Liver (tissue), 9 donors: ENCODE results near the gene ZNF160. TPM values are rescaled to one million over a fixed set of nuclear protein-coding genes. Genes with fewer than 3 reads are reported as not detected.

Experiments used
- DNase-seq: peaks from one replicate; pipeline ENCODE4 v3.0.0-alpha.2; 2017; ENCODE audit warnings: low spot score
- H3K27ac ChIP-seq, 2 donors: one replicate each; pipeline ENCODE4 v1.7.0; 2013; ENCODE audit warnings: inconsistent platforms in 2 of 2, low read length in 2 of 2, control low read depth in 1 of 2, low read depth in 1 of 2, mild to moderate bottlenecking in 1 of 2
- H3K27me3 ChIP-seq, 4 donors: one replicate each; pipeline versions ENCODE4 v1.6.1 to v1.7.0; 2013; ENCODE audit warnings: low read length in 3 of 4, inconsistent platforms in 1 of 4, mild to moderate bottlenecking in 1 of 4, moderate library complexity in 1 of 4; ENCODE audit not compliant: control insufficient read depth in 4 of 4, insufficient read depth in 4 of 4
- H3K36me3 ChIP-seq, 4 donors: one replicate each; pipeline versions ENCODE4 v1.6.1 to v1.7.0; 2013; ENCODE audit warnings: low read length in 3 of 4, mild to moderate bottlenecking in 3 of 4, low read depth in 1 of 4, moderate library complexity in 1 of 4; ENCODE audit not compliant: control insufficient read depth in 4 of 4, insufficient read depth in 3 of 4
- H3K4me1 ChIP-seq, 4 donors: one replicate each; pipeline versions ENCODE4 v1.6.1 to v1.7.0; 2013; ENCODE audit warnings: low read length in 3 of 4, mild to moderate bottlenecking in 3 of 4, moderate library complexity in 1 of 4; ENCODE audit not compliant: control insufficient read depth in 4 of 4, insufficient read depth in 4 of 4
- H3K4me3 ChIP-seq, 3 donors: one replicate each; pipeline versions ENCODE4 v1.6.1 to v1.7.0; 2013; ENCODE audit warnings: low read length in 3 of 3, control low read depth in 1 of 3, low read depth in 1 of 3, mild to moderate bottlenecking in 1 of 3
- H3K9ac ChIP-seq, 2 donors: one replicate each; pipeline ENCODE4 v1.7.0; 2013; ENCODE audit warnings: low read length in 2 of 2, mild to moderate bottlenecking in 2 of 2, moderate library complexity in 2 of 2, control low read depth in 1 of 2, low read depth in 1 of 2
- H3K9me3 ChIP-seq, 4 donors: one replicate each; pipeline versions ENCODE4 v1.6.1 to v1.7.0; 2013; ENCODE audit warnings: low read length in 3 of 4; ENCODE audit not compliant: control insufficient read depth in 4 of 4
- EGR1 ChIP-seq, 2 donors: IDR thresholded peaks; 2 replicates each; pipeline ENCODE4 v1.6.1; 2016 to 2018; ENCODE audit warnings: antibody characterized with exemption in 2 of 2, low read depth in 2 of 2
- FOXA1 ChIP-seq: IDR thresholded peaks from 2 replicates; pipeline ENCODE4 v1.6.1; 2016; ENCODE audit warnings: antibody characterized with exemption
- FOXA2 ChIP-seq: IDR thresholded peaks from 2 replicates; pipeline ENCODE4 v1.6.1; 2016; ENCODE audit warnings: antibody characterized with exemption
- GABPA ChIP-seq, 2 donors: IDR thresholded peaks in 1 of 2; conservative IDR thresholded peaks in 1 of 2; 2 replicates each; pipeline ENCODE4 v1.6.1; 2016; ENCODE audit warnings: antibody characterized with exemption in 2 of 2, mild to moderate bottlenecking in 1 of 2, moderate library complexity in 1 of 2
- HNF4G ChIP-seq: IDR thresholded peaks from 2 replicates; pipeline ENCODE4 v1.6.1; 2016; ENCODE audit warnings: antibody characterized with exemption
- JUND ChIP-seq, 2 donors: IDR thresholded peaks; 2 replicates each; pipeline ENCODE4 v1.6.1; 2016; ENCODE audit warnings: antibody characterized with exemption in 2 of 2
- NR2F2 ChIP-seq: IDR thresholded peaks from 2 replicates; pipeline ENCODE4 v1.6.1; 2016; ENCODE audit warnings: antibody characterized with exemption
- RAD21 ChIP-seq, 2 donors: IDR thresholded peaks; 2 replicates each; pipeline ENCODE4 v1.6.1; 2016; ENCODE audit warnings: antibody characterized with exemption in 2 of 2, mild to moderate bottlenecking in 2 of 2
- RXRA ChIP-seq, 2 donors: IDR thresholded peaks; 2 replicates each; pipeline ENCODE4 v1.6.1; 2017 to 2018; ENCODE audit warnings: antibody characterized with exemption in 2 of 2, mild to moderate bottlenecking in 1 of 2
- TAF1 ChIP-seq: conservative IDR thresholded peaks from 2 replicates; pipeline ENCODE4 v1.6.1; 2016; ENCODE audit warnings: antibody characterized with exemption, mild to moderate bottlenecking
- YY1 ChIP-seq: IDR thresholded peaks from 2 replicates; pipeline ENCODE4 v1.6.1; 2016; ENCODE audit warnings: antibody characterized with exemption, mild to moderate bottlenecking
- WGBS: extraction: QIAGEN DNeasy Blood & Tissue Kit; methylation state at CpG from one replicate; pipeline ENCODE4 v1.1.7; 2013; 5-methylcytosine and 5-hydroxymethylcytosine counted together
- polyA plus RNA-seq, 2 donors: library from polyadenylated mRNA; stranded (reverse) in 1 of 2; unstranded in 1 of 2; fragments of 200-250 nt in 1 of 2; fragments of >200 nt in 1 of 2; fragmentation: Nextera tagmentation in 1 of 2; extraction: Ambion mirVana in 1 of 2; gene quantifications; one replicate each; pipeline versions ENCODE4 v1.2.1 to v1.2.3, GENCODE V29; 2013 to 2015
- total RNA-seq, 2 donors: library from RNA; depleted of rRNA; stranded (reverse); fragments of >200 nt; gene quantifications; one replicate each; pipeline ENCODE4 v1.2.3, GENCODE V29; 2014
- TF ChIP-seq, protein P1 (sequence below): IDR thresholded peaks from 2 replicates; pipeline ENCODE4 v1.6.1; 2016; ENCODE audit warnings: antibody characterized with exemption, mild to moderate bottlenecking
- TF ChIP-seq, protein P2 (sequence below): IDR thresholded peaks from 2 replicates; pipeline ENCODE4 v1.6.1; 2016; ENCODE audit warnings: antibody characterized with exemption
- TF ChIP-seq, protein P3 (sequence below): IDR thresholded peaks from 2 replicates; pipeline ENCODE4 v1.6.1; 2016; ENCODE audit warnings: antibody characterized with exemption
- TF ChIP-seq, protein P4 (sequence below): fragments of 150-350 bp; IDR thresholded peaks from 2 replicates; pipeline ENCODE4 v1.5.1; 2017; ENCODE audit warnings: improper control_type of control experiment, low read depth, low read length; ENCODE audit not compliant: missing input control
- TF ChIP-seq, protein P5 (sequence below): IDR thresholded peaks from 2 replicates; pipeline ENCODE4 v1.6.1; 2016; ENCODE audit warnings: antibody characterized with exemption
- donor health status: healthy.
- donor health status: healthy.
- donor health status: healthy.
- donor health status: healthy.
- donor health status: healthy.

The ZNF160 gene
- total and polyA plus RNA-seq, 4 donors = 6.3 to 30.1 (median 8.0) TPM

DNA sequence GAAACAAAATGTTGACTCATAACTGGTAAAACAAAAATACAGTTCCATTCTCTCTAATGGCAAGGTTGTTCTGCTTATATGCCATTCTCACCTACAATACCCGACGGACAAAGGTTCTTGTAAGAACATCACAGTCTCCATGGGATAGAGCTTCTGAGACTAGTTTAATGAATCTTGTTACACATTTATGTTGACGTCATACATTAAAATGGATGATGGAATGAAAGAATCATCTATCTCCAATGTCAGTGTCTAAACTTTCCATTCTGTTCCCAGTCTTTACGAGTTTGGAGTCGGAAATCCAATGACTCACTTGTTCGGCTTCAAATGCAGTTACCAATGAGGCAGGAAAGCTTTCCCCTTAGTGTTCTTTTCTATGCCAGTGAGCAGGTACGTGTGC is 17.7 kb downstream of the ZNF160 start:
- Histone ChIP-seq H3K9me3 (peaks cover 2 to 7% (median 4%) of the 10 kb centered on the region in 4 donors), H3K27me3 (no peaks in the 10 kb centered on the region), H3K4me1 (no peaks in the 10 kb centered on the region), H3K4me3 (peak overlapping the region in 1 of 3 donors; percentile 30), H3K36me3 (peaks cover 0 to 67% (median 25%) of the 10 kb centered on the region in 4 donors), H3K27ac (no peak overlapping the region), H3K9ac (no peak overlapping the region)
- DNase-seq = no peak
- TF ChIP-seq GABPA (IDR thresholded peaks at IDR 0.05 in 1 of 2, conservative IDR thresholded peaks at IDR 0.05 in 1 of 2) (no peak), RAD21 (IDR thresholded peaks at IDR 0.05) (no peak), RXRA (IDR thresholded peaks at IDR 0.05) (no peak), YY1 (no peak), EGR1 (IDR thresholded peaks at IDR 0.05; ENCODE audit: low read depth in 2 of 2) (no peak), FOXA1 (no peak), TAF1 (no peak), HNF4G (no peak), JUND (IDR thresholded peaks at IDR 0.05) (no peak), NR2F2 (no peak), FOXA2 (no peak)
- TF ChIP-seq, protein P1, sequence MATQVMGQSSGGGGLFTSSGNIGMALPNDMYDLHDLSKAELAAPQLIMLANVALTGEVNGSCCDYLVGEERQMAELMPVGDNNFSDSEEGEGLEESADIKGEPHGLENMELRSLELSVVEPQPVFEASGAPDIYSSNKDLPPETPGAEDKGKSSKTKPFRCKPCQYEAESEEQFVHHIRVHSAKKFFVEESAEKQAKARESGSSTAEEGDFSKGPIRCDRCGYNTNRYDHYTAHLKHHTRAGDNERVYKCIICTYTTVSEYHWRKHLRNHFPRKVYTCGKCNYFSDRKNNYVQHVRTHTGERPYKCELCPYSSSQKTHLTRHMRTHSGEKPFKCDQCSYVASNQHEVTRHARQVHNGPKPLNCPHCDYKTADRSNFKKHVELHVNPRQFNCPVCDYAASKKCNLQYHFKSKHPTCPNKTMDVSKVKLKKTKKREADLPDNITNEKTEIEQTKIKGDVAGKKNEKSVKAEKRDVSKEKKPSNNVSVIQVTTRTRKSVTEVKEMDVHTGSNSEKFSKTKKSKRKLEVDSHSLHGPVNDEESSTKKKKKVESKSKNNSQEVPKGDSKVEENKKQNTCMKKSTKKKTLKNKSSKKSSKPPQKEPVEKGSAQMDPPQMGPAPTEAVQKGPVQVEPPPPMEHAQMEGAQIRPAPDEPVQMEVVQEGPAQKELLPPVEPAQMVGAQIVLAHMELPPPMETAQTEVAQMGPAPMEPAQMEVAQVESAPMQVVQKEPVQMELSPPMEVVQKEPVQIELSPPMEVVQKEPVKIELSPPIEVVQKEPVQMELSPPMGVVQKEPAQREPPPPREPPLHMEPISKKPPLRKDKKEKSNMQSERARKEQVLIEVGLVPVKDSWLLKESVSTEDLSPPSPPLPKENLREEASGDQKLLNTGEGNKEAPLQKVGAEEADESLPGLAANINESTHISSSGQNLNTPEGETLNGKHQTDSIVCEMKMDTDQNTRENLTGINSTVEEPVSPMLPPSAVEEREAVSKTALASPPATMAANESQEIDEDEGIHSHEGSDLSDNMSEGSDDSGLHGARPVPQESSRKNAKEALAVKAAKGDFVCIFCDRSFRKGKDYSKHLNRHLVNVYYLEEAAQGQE = no peak
- TF ChIP-seq, protein P2, sequence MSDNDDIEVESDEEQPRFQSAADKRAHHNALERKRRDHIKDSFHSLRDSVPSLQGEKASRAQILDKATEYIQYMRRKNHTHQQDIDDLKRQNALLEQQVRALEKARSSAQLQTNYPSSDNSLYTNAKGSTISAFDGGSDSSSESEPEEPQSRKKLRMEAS = no peak
- TF ChIP-seq, protein P3, sequence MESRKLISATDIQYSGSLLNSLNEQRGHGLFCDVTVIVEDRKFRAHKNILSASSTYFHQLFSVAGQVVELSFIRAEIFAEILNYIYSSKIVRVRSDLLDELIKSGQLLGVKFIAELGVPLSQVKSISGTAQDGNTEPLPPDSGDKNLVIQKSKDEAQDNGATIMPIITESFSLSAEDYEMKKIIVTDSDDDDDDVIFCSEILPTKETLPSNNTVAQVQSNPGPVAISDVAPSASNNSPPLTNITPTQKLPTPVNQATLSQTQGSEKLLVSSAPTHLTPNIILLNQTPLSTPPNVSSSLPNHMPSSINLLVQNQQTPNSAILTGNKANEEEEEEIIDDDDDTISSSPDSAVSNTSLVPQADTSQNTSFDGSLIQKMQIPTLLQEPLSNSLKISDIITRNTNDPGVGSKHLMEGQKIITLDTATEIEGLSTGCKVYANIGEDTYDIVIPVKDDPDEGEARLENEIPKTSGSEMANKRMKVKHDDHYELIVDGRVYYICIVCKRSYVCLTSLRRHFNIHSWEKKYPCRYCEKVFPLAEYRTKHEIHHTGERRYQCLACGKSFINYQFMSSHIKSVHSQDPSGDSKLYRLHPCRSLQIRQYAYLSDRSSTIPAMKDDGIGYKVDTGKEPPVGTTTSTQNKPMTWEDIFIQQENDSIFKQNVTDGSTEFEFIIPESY = no peak
- TF ChIP-seq, protein P4, sequence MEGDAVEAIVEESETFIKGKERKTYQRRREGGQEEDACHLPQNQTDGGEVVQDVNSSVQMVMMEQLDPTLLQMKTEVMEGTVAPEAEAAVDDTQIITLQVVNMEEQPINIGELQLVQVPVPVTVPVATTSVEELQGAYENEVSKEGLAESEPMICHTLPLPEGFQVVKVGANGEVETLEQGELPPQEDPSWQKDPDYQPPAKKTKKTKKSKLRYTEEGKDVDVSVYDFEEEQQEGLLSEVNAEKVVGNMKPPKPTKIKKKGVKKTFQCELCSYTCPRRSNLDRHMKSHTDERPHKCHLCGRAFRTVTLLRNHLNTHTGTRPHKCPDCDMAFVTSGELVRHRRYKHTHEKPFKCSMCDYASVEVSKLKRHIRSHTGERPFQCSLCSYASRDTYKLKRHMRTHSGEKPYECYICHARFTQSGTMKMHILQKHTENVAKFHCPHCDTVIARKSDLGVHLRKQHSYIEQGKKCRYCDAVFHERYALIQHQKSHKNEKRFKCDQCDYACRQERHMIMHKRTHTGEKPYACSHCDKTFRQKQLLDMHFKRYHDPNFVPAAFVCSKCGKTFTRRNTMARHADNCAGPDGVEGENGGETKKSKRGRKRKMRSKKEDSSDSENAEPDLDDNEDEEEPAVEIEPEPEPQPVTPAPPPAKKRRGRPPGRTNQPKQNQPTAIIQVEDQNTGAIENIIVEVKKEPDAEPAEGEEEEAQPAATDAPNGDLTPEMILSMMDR = no peak
- WGBS = 94% methylated on average over 7 of the region's 7 CpGs

DNA sequence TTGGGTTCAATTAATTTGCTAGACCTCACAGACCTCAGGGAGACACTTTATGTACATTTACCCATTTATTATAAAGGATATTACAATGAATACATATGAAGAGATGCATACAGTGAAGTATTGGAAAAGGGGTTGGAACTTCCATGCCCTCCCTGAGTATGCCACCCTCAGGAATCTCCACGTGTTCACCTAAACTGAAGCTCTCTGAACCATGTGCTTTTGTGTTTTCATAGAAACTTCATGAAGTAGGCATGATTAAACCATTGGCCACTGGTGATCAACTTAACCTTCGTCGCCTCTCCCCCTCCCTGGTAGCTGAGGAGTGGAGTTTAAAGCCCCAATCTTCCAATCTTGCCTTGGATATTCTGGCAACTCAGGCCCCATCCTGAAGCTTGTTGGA is 20.3 kb downstream of the ZNF160 start:
- Histone ChIP-seq H3K27me3 (no peaks in the 10 kb centered on the region), H3K4me1 (no peaks in the 10 kb centered on the region), H3K36me3 (peaks cover 0 to 47% (median 25%) of the 10 kb centered on the region in 4 donors), H3K27ac (no peak overlapping the region), H3K9me3 (peaks cover 4 to 9% (median 7%) of the 10 kb centered on the region in 4 donors), H3K4me3 (no peak overlapping the region), H3K9ac (no peak overlapping the region)
- TF ChIP-seq RAD21 (IDR thresholded peaks at IDR 0.05) (no peak), HNF4G (no peak)
- TF ChIP-seq, protein P5, sequence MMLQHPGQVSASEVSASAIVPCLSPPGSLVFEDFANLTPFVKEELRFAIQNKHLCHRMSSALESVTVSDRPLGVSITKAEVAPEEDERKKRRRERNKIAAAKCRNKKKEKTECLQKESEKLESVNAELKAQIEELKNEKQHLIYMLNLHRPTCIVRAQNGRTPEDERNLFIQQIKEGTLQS = no peak
- 97% methylated on average over 3 of the region's 3 CpGs for WGBS
- DNase-seq = no peak
